Urinary bladder (tissue), 4 donors: ENCODE measurements around the gene SAG. TPM values are rescaled to one million over a fixed set of nuclear protein-coding genes. Genes with fewer than 3 reads are reported as not detected.
"Not testable (repeated sequence)": the region's sequence is repeated elsewhere in the genome, so short reads cannot be mapped to it uniquely, and the experiment has no call there.

ENCODE experiments used
- DNase-seq: peaks from one replicate; pipeline ENCODE4 v3.0.0-alpha.2; 2015; ENCODE audit errors: extremely low spot score
- H3K27ac ChIP-seq: one replicate; pipeline ENCODE4 v1.5.1; 2013; ENCODE audit warnings: low read depth, mild to moderate bottlenecking, moderate library complexity
- H3K36me3 ChIP-seq: one replicate; pipeline ENCODE4 v1.6.1; 2013; ENCODE audit warnings: mild to moderate bottlenecking, moderate library complexity; ENCODE audit not compliant: insufficient read depth
- H3K4me1 ChIP-seq: one replicate; pipeline ENCODE4 v1.6.1; 2013; ENCODE audit warnings: mild to moderate bottlenecking, moderate library complexity; ENCODE audit not compliant: insufficient read depth
- H3K4me3 ChIP-seq: one replicate; pipeline ENCODE4 v1.5.1; 2013; ENCODE audit warnings: low read depth, low read length
- WGBS: extraction: QIAGEN DNeasy Blood & Tissue Kit; methylation state at CpG from one replicate; pipeline ENCODE4 v1.1.7; 2013; 5-methylcytosine and 5-hydroxymethylcytosine counted together
- polyA plus RNA-seq: library from polyadenylated mRNA; stranded (reverse); fragments of 200-250 nt; gene quantifications from one replicate; pipeline ENCODE4 v1.2.3, GENCODE V29; 2013
- total RNA-seq: library from RNA; depleted of rRNA; stranded (reverse); fragments of >200 nt; gene quantifications from one replicate; pipeline ENCODE4 v1.2.3, GENCODE V29; 2014
- donor health status: healthy with polysubstance abuse.
- donor health status: healthy.

Gene SAG
- total and polyA plus RNA-seq, 2 donors, result 0.03 TPM; not detected in 1

- DNase-seq, H3K4me1 ChIP-seq, H3K27ac ChIP-seq, H3K36me3 ChIP-seq, H3K4me3 ChIP-seq: not testable (repeated sequence)
- WGBS, result 94% methylated on average over 11 of the region's 11 CpGs
Observed at GRCh38 chr2:233374776-233375175, 67.2 kb downstream of the SAG start.

GRCh38 chr2:233375490-233376314 is 68.1 kb downstream of the SAG start:
- Histone ChIP-seq H3K4me1 (no peaks in the 10 kb centered on the region), H3K36me3 (no peaks in the 10 kb centered on the region), H3K27ac (no peak overlapping the region), H3K4me3 (no peak overlapping the region)
- WGBS, result 74% methylated on average over 10 of the region's 10 CpGs
- no peak for DNase-seq

GRCh38 chr2:233379034-233379433 is 71.4 kb downstream of the SAG start:
- Histone ChIP-seq H3K27ac (no peak overlapping the region), H3K36me3 (no peaks in the 10 kb centered on the region), H3K4me3 (no peak overlapping the region), H3K4me1 (no peaks in the 10 kb centered on the region)
- no peak for DNase-seq
- WGBS, result 92% methylated on average over 6 of the region's 6 CpGs

- H3K4me3 ChIP-seq, result no peak overlapping the region
- H3K4me1 ChIP-seq, result no peaks in the 10 kb centered on the region
- H3K27ac ChIP-seq, result no peak overlapping the region
- no peaks in the 10 kb centered on the region for H3K36me3 ChIP-seq
- no peak for DNase-seq
- WGBS, result 51% methylated on average over 1 of the region's 1 CpG
Observed at GRCh38 chr2:233379441-233379840, 71.8 kb downstream of the SAG start.

- WGBS, result 83% methylated on average over 13 of the region's 13 CpGs
- H3K27ac ChIP-seq, result no peak overlapping the region
- H3K36me3 ChIP-seq, result no peaks in the 10 kb centered on the region
- H3K4me1 ChIP-seq, result no peaks in the 10 kb centered on the region
- DNase-seq, result no peak
- H3K4me3 ChIP-seq, result no peak overlapping the region
Observed at GRCh38 chr2:233380132-233380895, 72.7 kb downstream of the SAG start.

GRCh38 chr2:233380995-233381637 is 73.5 kb downstream of the SAG start:
- Histone ChIP-seq H3K4me1 (no peaks in the 10 kb centered on the region), H3K27ac (no peak overlapping the region), H3K36me3 (no peaks in the 10 kb centered on the region), H3K4me3 (no peak overlapping the region)
- WGBS, result 94% methylated on average over 11 of the region's 11 CpGs
- no peak for DNase-seq

GRCh38 chr2:233381638-233381995 is 74.0 kb downstream of the SAG start:
- WGBS, result 87% methylated on average over 4 of the region's 4 CpGs

GRCh38 chr2:233384015-233384414 is 76.4 kb downstream of the SAG start:
- Histone ChIP-seq H3K4me1 (no peaks in the 10 kb centered on the region), H3K36me3 (no peaks in the 10 kb centered on the region), H3K27ac (no peak overlapping the region), H3K4me3 (no peak overlapping the region)
- DNase-seq, result no peak
- WGBS, result 83% methylated on average over 10 of the region's 10 CpGs

More at GRCh38 chr2:233381638-233381995, 74.0 kb downstream of the SAG start:
- DNase-seq, result no peak
- H3K4me3 ChIP-seq, result no peak overlapping the region
- no peaks in the 10 kb centered on the region for H3K36me3 ChIP-seq
- H3K27ac ChIP-seq, result no peak overlapping the region
- no peaks in the 10 kb centered on the region for H3K4me1 ChIP-seq

- DNase-seq, result no peak
- Histone ChIP-seq H3K4me1 (no peaks in the 10 kb centered on the region), H3K4me3 (no peak overlapping the region), H3K27ac (peak overlapping the region; percentile 15), H3K36me3 (no peaks in the 10 kb centered on the region)
- 77% methylated on average over 12 of the region's 12 CpGs for WGBS
Observed at GRCh38 chr2:233384811-233385488, 77.3 kb downstream of the SAG start.

- DNase-seq, result no peak
- Histone ChIP-seq H3K4me3 (no peak overlapping the region), H3K36me3 (no peaks in the 10 kb centered on the region), H3K4me1 (no peaks in the 10 kb centered on the region), H3K27ac (no peak overlapping the region)
- 64% methylated on average over 14 of the region's 14 CpGs for WGBS
Observed at GRCh38 chr2:233385489-233386044, 78.0 kb downstream of the SAG start.

GRCh38 chr2:233386382-233387041 is 78.9 kb downstream of the SAG start:
- no peaks in the 10 kb centered on the region for H3K36me3 ChIP-seq
- no peak overlapping the region for H3K4me3 ChIP-seq
- peak overlapping the region; percentile 13 for H3K27ac ChIP-seq
- DNase-seq, result no peak
- 44% methylated on average over 13 of the region's 13 CpGs for WGBS
- H3K4me1 ChIP-seq, result no peaks in the 10 kb centered on the region

- DNase-seq, result no peak
- 44% methylated on average over 13 of the region's 13 CpGs for WGBS
- no peaks in the 10 kb centered on the region for H3K4me1 ChIP-seq
Observed at GRCh38 chr2:233387225-233387624, 79.6 kb downstream of the SAG start.

More at GRCh38 chr2:233387225-233387624, 79.6 kb downstream of the SAG start:
- Histone ChIP-seq H3K36me3 (no peaks in the 10 kb centered on the region), H3K27ac (no peak overlapping the region), H3K4me3 (no peak overlapping the region)
